Natural killer cell (primary cell): Measurements from ENCODE around the gene ZNF571. TPM values are rescaled to one million over a fixed set of nuclear protein-coding genes. Genes with fewer than 3 reads are reported as not detected.
A peak's percentile ranks its signal among the peaks of the same experiment; 100 is the strongest.

ENCODE experiments used
- ATAC-seq, 3 donors: fragments of 150-1000 bp in 2 of 3; fragments of 200-7000 bp in 1 of 3; cut with Tn5 transposase; 1 replicate in 1 of 3; 2 replicates in 2 of 3; pipeline ENCODE4 v1.10.0; 2021; ENCODE audit warnings: mild to moderate bottlenecking in 2 of 3, moderate library complexity in 2 of 3
- DNase-seq, 2 donors: peaks; one replicate each; pipeline versions ENCODE4 v3.0.0 to v3.0.0-alpha.2; 2013 to 2021; ENCODE audit warnings: mixed read lengths in 1 of 2
- H3K27ac ChIP-seq: one replicate; pipeline ENCODE4 v1.5.1; 2013; ENCODE audit warnings: mild to moderate bottlenecking, low read length
- H3K27me3 ChIP-seq: one replicate; pipeline ENCODE4 v1.6.1; 2013; ENCODE audit warnings: low read length; ENCODE audit not compliant: control insufficient read depth, insufficient read depth
- H3K36me3 ChIP-seq: one replicate; pipeline ENCODE4 v1.6.1; 2013; ENCODE audit warnings: low read length; ENCODE audit not compliant: control insufficient read depth, insufficient read depth
- H3K4me1 ChIP-seq: one replicate; pipeline ENCODE4 v1.6.1; 2013; ENCODE audit warnings: low read length; ENCODE audit not compliant: control insufficient read depth, insufficient read depth
- H3K4me3 ChIP-seq: one replicate; pipeline ENCODE4 v1.5.1; 2013; ENCODE audit warnings: low read length
- H3K9me3 ChIP-seq: one replicate; pipeline ENCODE4 v1.6.1; 2013; ENCODE audit warnings: low read length; ENCODE audit not compliant: control insufficient read depth, insufficient read depth
- H3K27ac Mint-ChIP-seq, 2 donors: one replicate each; pipeline ENCODE4 v1.8.0; 2022; ENCODE audit warnings: mild to moderate bottlenecking in 2 of 2, mixed read lengths in 2 of 2, moderate library complexity in 1 of 2
- H3K27me3 Mint-ChIP-seq, 2 donors: one replicate each; pipeline ENCODE4 v1.8.0; 2022; ENCODE audit warnings: low read depth in 2 of 2, mixed read lengths in 2 of 2
- H3K36me3 Mint-ChIP-seq: one replicate; pipeline ENCODE4 v1.8.0; 2022; ENCODE audit warnings: mixed read lengths
- H3K4me1 Mint-ChIP-seq, 2 donors: one replicate each; pipeline ENCODE4 v1.8.0; 2022; ENCODE audit warnings: mixed read lengths in 2 of 2
- H3K4me3 Mint-ChIP-seq: one replicate; pipeline ENCODE4 v1.8.0; 2022; ENCODE audit warnings: mild to moderate bottlenecking, moderate library complexity, mixed read lengths
- H3K9me3 Mint-ChIP-seq, 2 donors: one replicate each; pipeline ENCODE4 v1.8.0; 2022; ENCODE audit warnings: mixed read lengths in 2 of 2
- WGBS: methylation state at CpG from one replicate; pipeline ENCODE4 v1.1.7; 2013; ENCODE audit warnings: missing lambda C conversion rate; ENCODE audit not compliant: insufficient coverage; 5-methylcytosine and 5-hydroxymethylcytosine counted together
- intact Hi-C: fragments of 100-400 bp; cut with micrococcal nuclease; formaldehyde crosslinking; loops from one replicate; pipeline ENCODE4 v1.14.2; 2022
- total RNA-seq, 4 donors: library from RNA; stranded (reverse); fragments of 120-200 nt in 1 of 4; gene quantifications; one replicate each; pipeline versions ENCODE4 v1.2.3 to v1.2.4, GENCODE V29; 2013 to 2022
- TF ChIP-seq, protein P1 (sequence below): fragments of 200-600 bp; IDR thresholded peaks from one replicate; pipeline ENCODE4 v1.8.0; 2022; ENCODE audit warnings: antibody characterized with exemption

ZNF571 gene
- total RNA-seq, 3 donors from 2014 or later (not counting 1 experiment from before 2014, with no cell fraction given), result 11.7 to 22.1 (median 19.6) TPM

DNA sequence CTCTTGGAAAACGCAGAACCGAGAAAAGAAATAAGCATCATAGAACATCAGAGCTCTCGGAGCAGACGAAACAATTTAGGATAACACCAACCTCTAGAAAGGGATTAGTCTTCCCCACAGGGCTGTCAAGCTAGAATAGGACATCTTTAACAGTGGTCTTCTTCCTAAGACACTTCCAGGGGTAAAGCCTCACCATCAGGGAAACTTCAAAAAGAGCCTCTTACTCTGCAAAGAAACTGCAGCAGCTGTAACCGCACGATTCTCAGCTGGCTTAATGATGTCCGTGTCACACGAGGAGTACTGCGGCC lies 642 bp downstream of the ZNF571 start:
- Histone ChIP-seq H3K36me3 (peaks cover 4% of the 10 kb centered on the region), H3K27me3 (no peaks in the 10 kb centered on the region), H3K9me3 (peaks cover 2% of the 10 kb centered on the region), H3K4me3 (peak overlapping the region; percentile 74), H3K27ac (peak overlapping the region; percentile 97), H3K4me1 (peaks cover 15% of the 10 kb centered on the region)
- H3K4me1 Mint-ChIP-seq, result peaks cover 26 to 31% of the 10 kb centered on the region in 2 donors
- peaks cover 0 to 3% of the 10 kb centered on the region in 2 donors for H3K9me3 Mint-ChIP-seq
- TF ChIP-seq, protein P1, sequence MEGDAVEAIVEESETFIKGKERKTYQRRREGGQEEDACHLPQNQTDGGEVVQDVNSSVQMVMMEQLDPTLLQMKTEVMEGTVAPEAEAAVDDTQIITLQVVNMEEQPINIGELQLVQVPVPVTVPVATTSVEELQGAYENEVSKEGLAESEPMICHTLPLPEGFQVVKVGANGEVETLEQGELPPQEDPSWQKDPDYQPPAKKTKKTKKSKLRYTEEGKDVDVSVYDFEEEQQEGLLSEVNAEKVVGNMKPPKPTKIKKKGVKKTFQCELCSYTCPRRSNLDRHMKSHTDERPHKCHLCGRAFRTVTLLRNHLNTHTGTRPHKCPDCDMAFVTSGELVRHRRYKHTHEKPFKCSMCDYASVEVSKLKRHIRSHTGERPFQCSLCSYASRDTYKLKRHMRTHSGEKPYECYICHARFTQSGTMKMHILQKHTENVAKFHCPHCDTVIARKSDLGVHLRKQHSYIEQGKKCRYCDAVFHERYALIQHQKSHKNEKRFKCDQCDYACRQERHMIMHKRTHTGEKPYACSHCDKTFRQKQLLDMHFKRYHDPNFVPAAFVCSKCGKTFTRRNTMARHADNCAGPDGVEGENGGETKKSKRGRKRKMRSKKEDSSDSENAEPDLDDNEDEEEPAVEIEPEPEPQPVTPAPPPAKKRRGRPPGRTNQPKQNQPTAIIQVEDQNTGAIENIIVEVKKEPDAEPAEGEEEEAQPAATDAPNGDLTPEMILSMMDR, result no peak
- H3K27ac Mint-ChIP-seq, result peak overlapping the region; percentile 97 to 99
- no peaks in the 10 kb centered on the region for H3K36me3 Mint-ChIP-seq
- H3K27me3 Mint-ChIP-seq, result no peaks in the 10 kb centered on the region
- H3K4me3 Mint-ChIP-seq, result peak overlapping the region; percentile 99
- DNase-seq, result no peak
- ATAC-seq, result no peak
- 1% methylated on average over 9 of the region's 9 CpGs for WGBS
- intact Hi-C loops, result loop anchor here (1.0 to 2.0 kb wide), 6 partner anchors 43 to 1066 kb away; partner anchors contain the start of genes ZFP30, ZNF260, ZNF569 and ZNF793

DNA sequence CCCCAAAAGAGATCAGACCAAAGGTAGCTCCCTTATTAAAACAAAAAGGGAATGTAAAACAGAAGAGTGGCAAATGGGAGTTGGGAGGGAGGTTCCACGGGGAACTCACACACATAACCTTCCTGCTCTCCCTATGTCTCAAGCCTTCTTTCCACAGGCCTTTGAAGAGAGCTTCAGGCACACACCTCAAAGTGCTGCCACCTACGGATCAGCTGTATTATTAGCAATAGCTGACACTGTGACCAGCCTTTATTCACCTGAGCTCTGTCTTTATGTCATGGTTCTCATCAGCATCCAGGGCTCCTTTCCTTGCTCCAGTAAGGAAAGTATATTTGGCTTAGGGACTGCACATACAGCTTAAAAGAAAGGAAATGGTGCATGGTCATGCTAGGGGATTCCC lies 11.3 kb downstream of the ZNF571 start:
- no peaks in the 10 kb centered on the region for H3K27me3 ChIP-seq
- TF ChIP-seq, protein P1, result no peak
- H3K27ac ChIP-seq, result no peak overlapping the region
- peaks cover 47% of the 10 kb centered on the region for H3K9me3 ChIP-seq
- DNase-seq (no peak), ATAC-seq (no peak)
- H3K4me1 Mint-ChIP-seq, result peaks cover 0 to 6% of the 10 kb centered on the region in 2 donors
- no peak overlapping the region for H3K4me3 Mint-ChIP-seq
- H3K9me3 Mint-ChIP-seq, result peaks cover 3 to 13% of the 10 kb centered on the region in 2 donors
- no peaks in the 10 kb centered on the region for H3K4me1 ChIP-seq
- H3K27me3 Mint-ChIP-seq, result no peaks in the 10 kb centered on the region
- H3K4me3 ChIP-seq, result no peak overlapping the region
- intact Hi-C loops, result no loop called here
- H3K27ac Mint-ChIP-seq, result no peak overlapping the region
- peaks cover 71% of the 10 kb centered on the region for H3K36me3 ChIP-seq
- WGBS, result 86% methylated on average over 2 of the region's 2 CpGs
- H3K36me3 Mint-ChIP-seq, result peaks cover 30% of the 10 kb centered on the region

DNA sequence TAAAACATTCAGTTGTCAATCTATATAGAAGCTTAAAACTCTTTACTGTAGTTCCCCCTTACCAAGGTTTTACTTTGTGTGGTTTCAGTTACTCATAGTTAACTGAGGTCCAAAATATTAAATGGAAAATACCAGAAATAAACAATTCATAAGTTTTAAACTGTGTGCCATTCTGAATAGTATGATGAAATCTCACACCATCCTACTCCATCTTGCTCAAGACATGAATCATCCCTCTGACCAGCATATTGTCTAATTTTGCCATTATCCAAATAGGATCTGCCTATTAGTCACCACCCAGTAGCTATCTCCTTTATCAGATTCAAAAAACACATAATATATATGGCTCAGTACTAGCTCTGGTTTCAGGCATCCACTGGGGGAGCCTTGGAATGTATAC lies 22.4 kb downstream of the ZNF571 start:
- Mint-ChIP-seq H3K9me3 (peaks cover 20 to 32% of the 10 kb centered on the region in 2 donors), H3K27ac (no peak overlapping the region), H3K27me3 (no peaks in the 10 kb centered on the region), H3K4me3 (no peak overlapping the region), H3K36me3 (peaks cover 55% of the 10 kb centered on the region), H3K4me1 (no peaks in the 10 kb centered on the region)
- Histone ChIP-seq H3K4me3 (no peak overlapping the region), H3K9me3 (peaks cover 37% of the 10 kb centered on the region), H3K27ac (no peak overlapping the region), H3K36me3 (peaks cover 12% of the 10 kb centered on the region), H3K4me1 (no peaks in the 10 kb centered on the region), H3K27me3 (no peaks in the 10 kb centered on the region)
- intact Hi-C loops, result no loop called here
- ATAC-seq (no peak), DNase-seq (no peak)
- TF ChIP-seq, protein P1, result no peak

DNA sequence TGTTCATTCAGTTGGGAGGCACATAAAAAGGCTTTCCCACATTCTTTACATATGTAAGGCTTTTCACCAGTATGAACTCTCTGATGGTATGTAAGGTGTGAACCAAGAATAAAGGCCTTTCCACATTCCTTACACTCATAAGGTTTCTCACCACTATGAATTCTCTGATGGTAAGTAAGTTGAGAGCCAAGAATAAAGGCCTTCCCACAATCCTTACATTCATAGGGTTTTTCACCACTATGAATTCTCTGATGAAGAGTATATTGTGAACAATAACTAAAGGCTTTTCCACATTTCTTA lies 29.3 kb downstream of the ZNF571 start:
- ATAC-seq (no peak), DNase-seq (no peak)
- Histone ChIP-seq H3K36me3 (peaks cover 19% of the 10 kb centered on the region), H3K27ac (no peak overlapping the region), H3K27me3 (no peaks in the 10 kb centered on the region), H3K4me1 (no peaks in the 10 kb centered on the region), H3K9me3 (peaks cover 56% of the 10 kb centered on the region), H3K4me3 (no peak overlapping the region)
- H3K36me3 Mint-ChIP-seq, result peaks cover 86% of the 10 kb centered on the region
- no peaks in the 10 kb centered on the region for H3K4me1 Mint-ChIP-seq
- H3K4me3 Mint-ChIP-seq, result no peak overlapping the region
- no peak overlapping the region for H3K27ac Mint-ChIP-seq
- TF ChIP-seq, protein P1, result no peak
- H3K9me3 Mint-ChIP-seq, result peaks cover 25 to 41% of the 10 kb centered on the region in 2 donors
- no peaks in the 10 kb centered on the region for H3K27me3 Mint-ChIP-seq
- intact Hi-C loops, result loop anchor here (10.0 kb wide), 1 partner anchor 121 kb away; no protein-coding TSS in a partner anchor
